HG03064 (cell line): Measurements from ENCODE around the gene TBL3.

Source experiments
- ATAC-seq: cut with Tn5 transposase; IDR thresholded peaks from one replicate; pipeline ENCODE4 v1.9.1; 2021; ENCODE audit warnings: low read depth; ENCODE audit not compliant: unreplicated experiment

Gene TBL3

GRCh38 chr16:1981398-1981836, 9.6 kb downstream of the TBL3 start, which contains the start of gene NOXO1:
TSS of gene NOXO1 (minus strand) at chr16:1981469. CDS start at chr16:1981179, 290 bp downstream.
- no peak for ATAC-seq

DNA sequence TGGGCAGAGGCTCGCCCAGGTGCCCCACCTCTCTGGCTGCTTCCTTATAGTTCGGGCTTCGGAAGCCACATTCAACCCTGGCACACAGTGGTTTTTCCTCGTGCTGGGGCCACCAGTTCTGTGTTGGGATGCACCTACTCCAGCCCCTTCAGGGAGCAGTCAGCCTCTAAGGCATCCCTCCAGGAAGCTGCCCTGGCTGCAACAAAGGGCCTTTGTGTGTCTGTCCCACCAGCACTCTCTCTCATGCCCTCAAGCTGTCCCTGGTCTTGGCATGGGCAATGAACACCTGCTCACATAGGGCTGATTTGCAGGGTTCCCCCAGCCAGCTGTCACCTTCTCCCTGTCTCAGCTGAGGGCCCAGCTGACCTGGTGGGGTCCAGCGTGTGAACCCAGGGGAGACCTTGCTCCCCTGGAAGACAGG, 10.2 kb downstream of the TBL3 start:
- ATAC-seq = no peak

GRCh38 chr16:1982991-1983543, 11.2 kb downstream of the TBL3 start:
- ATAC-seq = no peak

GRCh38 chr16:1983544-1984346, 11.9 kb downstream of the TBL3 start, which contains the start of gene GFER:
TSS of gene GFER (plus strand) at chr16:1984193. CDS start at chr16:1984219, 26 bp downstream.
- peak; percentile 64 for ATAC-seq

GRCh38 chr16:1984347-1985225, 12.7 kb downstream of the TBL3 start:
- no peak for ATAC-seq

DNA sequence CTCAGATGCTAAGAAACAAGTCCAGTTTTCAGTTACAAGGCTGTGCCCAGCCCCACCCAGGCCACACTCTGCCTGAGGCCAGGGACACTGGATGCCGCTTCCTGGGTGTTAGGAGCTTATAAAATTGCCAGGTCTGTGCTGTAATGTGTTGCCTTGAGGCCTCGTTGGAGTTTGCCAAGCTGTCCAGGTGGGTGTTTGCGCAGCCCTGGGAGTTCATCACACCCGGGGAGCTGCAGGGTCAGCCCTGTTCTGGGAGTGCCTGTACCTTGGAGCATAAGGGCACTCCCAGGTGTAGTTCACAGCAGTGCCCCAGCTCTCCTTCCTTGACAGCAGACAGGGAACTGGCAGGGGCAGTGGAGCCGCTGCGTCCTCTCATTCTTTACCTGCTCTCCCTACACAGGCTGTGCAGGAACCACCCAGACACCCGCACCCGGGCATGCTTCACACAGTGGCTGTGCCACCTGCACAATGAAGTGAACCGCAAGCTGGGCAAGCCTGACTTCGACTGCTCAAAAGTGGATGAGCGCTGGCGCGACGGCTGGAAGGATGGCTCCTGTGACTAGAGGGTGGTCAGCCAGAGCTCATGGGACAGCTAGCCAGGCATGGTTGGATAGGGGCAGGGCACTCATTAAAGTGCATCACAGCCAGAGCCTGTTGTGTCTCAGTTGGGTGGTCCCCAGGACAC, 13.8 kb downstream of the TBL3 start:
- no peak for ATAC-seq

DNA sequence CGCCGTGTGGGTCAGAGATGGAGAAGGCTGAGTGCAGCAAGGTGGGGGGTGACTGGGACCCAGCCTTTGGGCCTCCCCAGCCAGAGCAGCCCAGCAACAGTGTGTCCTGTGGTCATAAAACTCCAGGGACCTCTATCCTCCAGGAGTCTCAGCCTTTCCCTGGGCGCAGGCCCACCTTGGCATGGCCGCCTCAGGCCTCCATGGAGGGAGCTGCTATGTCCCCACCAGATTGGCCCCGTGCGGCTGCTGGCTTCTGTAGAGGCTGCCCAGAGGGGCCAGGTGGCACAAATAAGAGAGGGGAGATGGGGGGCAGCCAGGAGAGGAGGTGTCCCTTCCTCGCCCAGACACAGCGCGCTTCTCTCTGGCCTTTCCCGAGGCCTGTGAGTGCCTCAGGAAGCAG, 15.3 kb downstream of the TBL3 start:
- no peak for ATAC-seq

GRCh38 chr16:1989209-1990100, 17.6 kb downstream of the TBL3 start, which contains the start of gene SYNGR3:
TSS of gene SYNGR3 (plus strand) at chr16:1989970. CDS start at chr16:1990103, 133 bp downstream.
- ATAC-seq = no peak

DNA sequence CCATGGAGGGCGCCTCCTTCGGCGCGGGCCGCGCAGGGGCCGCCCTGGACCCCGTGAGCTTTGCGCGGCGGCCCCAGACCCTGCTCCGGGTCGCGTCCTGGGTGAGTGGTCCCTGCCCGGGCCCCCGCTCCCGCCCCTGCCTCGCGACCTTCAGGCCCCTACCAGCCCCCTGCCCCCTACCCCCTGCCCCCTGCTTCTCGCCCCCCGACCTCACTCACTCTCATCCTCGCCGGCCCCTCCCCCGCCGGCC, 18.2 kb downstream of the TBL3 start:
- ATAC-seq = no peak

DNA sequence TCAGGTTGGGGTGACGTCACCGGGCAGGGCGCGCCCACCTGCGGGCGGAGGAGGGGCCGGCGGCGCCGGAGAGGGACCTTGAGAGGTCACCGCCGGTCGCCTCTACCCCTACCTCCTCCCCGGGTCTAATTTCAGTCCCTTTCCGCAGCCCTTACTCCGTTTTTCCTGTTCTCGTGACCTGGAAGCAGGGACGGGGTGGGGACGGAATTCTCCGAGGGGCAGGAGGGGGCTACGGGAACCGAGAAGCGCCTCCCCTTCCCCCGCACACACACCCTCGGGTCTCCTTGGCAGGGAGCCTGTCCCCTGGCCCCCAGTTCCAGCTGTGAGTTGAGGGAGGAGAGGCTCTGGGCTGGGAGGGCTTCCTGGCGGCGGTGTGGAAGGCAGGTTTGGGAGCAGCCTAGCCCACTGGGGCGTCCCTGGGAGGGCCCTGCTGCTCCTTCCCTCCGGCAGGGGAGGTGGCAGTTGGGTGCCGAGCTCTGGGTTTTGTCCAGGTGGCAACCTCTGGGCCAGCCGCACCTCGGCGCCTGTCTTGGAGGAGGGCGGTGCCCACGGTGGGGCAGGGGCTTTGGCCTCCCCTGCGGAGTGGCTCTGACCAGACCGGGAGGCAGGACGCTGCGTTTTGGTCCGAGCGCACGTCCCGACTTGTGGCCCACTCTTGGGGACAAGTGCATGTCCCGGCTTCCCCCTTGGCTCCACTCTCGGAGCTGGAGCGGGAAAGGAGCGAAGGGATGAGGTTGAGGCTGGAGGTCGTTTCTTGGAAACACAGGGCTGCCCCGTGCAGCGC, 18.7 kb downstream of the TBL3 start:
- no peak for ATAC-seq

- ATAC-seq = no peak
Measured at GRCh38 chr16:1991135-1991551, 19.3 kb downstream of the TBL3 start.

- no peak for ATAC-seq
Measured at GRCh38 chr16:1991588-1991947, 19.7 kb downstream of the TBL3 start.

DNA sequence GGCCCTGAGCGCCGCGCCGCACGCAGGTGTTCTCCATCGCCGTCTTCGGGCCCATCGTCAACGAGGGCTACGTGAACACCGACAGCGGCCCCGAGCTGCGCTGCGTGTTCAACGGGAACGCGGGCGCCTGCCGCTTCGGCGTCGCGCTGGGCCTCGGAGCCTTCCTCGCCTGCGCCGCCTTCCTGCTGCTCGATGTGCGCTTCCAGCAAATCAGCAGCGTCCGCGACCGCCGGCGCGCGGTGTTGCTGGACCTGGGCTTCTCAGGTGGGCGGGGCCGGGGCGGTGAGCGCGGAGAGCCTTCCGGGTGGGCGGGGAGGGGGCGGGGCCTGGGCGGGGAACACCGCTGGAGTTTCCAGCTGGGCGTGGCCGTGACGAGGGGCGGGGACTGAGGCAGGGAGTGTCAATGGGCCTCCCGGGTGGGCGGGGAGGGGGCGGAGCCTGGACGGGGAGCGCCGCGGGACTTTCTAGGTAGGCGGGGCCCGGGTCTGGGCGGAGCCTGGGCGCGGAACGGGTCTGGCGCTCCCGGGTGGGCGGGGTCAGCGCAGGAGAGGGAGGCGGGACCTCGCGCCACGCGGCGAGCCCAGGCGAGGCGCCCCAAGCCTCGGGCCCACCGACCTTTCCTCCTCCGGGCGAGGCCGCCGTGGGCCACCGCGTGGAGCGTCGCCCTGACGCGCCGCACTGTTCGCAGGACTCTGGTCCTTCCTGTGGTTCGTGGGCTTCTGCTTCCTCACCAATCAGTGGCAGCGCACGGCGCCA, 20.3 kb downstream of the TBL3 start:
- ATAC-seq = peak; percentile 42

DNA sequence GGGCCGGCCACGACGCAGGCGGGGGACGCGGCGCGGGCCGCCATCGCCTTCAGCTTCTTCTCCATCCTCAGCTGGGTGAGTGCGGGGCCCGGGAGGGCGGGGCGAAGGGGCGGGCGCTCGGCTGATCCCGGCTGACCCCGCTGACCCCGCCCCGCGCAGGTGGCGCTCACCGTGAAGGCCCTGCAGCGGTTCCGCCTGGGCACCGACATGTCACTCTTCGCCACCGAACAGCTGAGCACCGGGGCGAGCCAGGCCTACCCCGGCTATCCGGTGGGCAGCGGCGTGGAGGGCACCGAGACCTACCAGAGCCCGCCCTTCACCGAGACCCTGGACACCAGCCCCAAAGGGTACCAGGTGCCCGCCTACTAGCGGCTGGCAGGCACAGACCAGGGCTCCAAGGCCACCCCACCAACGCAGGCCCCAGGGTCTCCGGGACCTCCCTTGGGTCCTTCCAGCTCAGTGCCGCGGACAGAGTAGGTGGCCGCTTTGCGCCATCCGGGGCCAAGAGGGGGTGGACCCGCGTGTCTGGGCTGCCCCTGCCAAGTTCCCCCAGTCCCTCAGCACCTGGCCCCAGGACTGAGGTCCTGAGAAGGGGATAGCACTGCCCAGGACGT, 21.0 kb downstream of the TBL3 start:
- ATAC-seq = no peak

GRCh38 chr16:1993731-1994131, 21.9 kb downstream of the TBL3 start:
- ATAC-seq = no peak

DNA sequence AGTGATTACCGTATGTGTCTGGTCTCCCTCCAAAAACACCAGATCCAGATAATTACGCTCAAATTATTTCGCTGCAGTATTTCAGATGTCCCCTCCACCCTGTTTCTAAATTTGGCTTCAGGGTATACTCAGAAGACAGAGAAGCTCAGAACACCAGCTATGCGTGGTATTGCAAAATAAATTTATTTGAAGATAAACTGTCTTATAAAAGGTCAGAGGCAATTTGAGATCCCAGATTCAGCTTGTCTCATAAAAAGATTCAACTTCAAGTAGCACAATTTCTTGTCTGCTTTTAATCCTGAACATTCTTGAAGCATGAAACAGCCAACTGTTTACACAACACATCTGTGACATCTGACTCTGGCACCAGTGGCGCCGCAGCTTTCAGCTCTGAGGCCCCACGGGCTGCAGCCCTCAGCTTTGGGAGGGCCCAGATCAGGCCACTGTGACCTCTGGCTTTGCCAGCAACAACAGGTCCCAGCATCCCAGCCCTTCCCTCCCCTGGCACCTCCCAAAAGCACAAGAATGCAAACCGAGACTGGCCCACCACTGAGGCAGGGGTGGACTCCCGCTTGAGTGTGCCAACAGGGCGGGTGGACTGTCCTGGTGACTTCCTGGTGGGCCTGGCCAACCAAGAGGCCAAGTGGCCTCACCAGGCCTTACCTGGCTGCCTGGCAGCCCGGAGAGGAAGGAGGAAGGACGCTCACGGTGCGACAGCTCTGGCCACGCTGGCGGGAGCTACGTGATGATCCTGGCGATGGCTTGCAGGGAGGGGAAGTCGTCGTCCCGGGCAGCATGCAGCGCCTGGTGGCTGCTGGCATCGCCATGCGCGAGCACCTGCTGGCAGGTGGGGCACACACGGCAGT, 25.9 kb downstream of the TBL3 start:
- ATAC-seq = no peak

DNA sequence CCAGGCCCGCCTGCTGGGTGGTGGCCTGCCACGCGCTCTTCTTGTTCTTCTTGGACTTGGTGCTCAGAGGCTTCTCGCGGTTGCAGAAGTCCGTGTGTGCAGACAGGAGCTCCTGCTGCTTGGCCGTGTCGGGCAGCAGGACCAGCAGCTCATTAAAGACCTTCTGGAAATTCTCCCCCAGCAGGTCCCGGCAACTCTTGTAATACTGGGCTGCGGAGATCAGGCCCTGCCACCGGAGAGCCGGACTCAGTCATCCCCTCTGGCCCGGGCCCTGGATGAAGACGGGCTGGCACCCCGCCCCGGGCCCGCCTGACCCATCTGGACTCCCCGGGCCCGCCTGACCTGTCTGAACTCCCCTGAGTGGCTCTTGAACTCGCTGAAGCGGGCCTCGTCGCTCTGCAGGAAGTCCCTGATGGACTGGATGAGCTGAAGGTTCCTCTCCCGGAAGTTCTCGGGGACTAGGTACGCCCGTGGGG, 26.5 kb downstream of the TBL3 start:
- ATAC-seq = no peak
